MM.1S (cell line): Measurements from ENCODE around the gene GSTM4.

Experiments
- DNase-seq: peaks from one replicate; pipeline ENCODE4 v3.0.0-alpha.2; 2015
- H2AFZ ChIP-seq: fragments of 300-600 bp; sonication (generic); 2 replicates; pipeline ENCODE4 v1.6.0; 2016; ENCODE audit warnings: antibody characterized with exemption, low read length
- H3F3A ChIP-seq: fragments of 300-600 bp; sonication (generic); 2 replicates; pipeline ENCODE4 v1.6.1; 2016; ENCODE audit warnings: mild to moderate bottlenecking, antibody characterized with exemption, low read length, moderate library complexity, mixed read lengths; ENCODE audit not compliant: insufficient read depth
- H3K27ac ChIP-seq: fragments of 300-600 bp; sonication (generic); 2 replicates; pipeline ENCODE4 v1.5.1; 2016; ENCODE audit warnings: mild to moderate bottlenecking, low read length
- H3K27me3 ChIP-seq: fragments of 300-600 bp; sonication (generic); replicated peaks from 2 replicates; pipeline ENCODE4 v1.6.0; 2016; ENCODE audit warnings: low read length; ENCODE audit not compliant: insufficient read depth
- H3K36me3 ChIP-seq: fragments of 300-600 bp; sonication (generic); replicated peaks from 2 replicates; pipeline ENCODE4 v1.6.1; 2016; ENCODE audit warnings: mild to moderate bottlenecking, low read length, mixed read lengths; ENCODE audit not compliant: insufficient read depth
- H3K4me1 ChIP-seq: fragments of 300-600 bp; sonication (generic); 2 replicates; pipeline ENCODE4 v1.6.1; 2016; ENCODE audit warnings: low read length, mixed read lengths
- H3K4me2 ChIP-seq: fragments of 300-600 bp; sonication (generic); 2 replicates; pipeline ENCODE4 v1.6.0; 2016; ENCODE audit warnings: low read depth, low read length
- H3K4me3 ChIP-seq: fragments of 300-600 bp; sonication (generic); 2 replicates; pipeline ENCODE4 v1.5.1; 2016; ENCODE audit warnings: low read length, mixed read lengths
- H3K79me2 ChIP-seq: fragments of 300-600 bp; sonication (generic); 2 replicates; pipeline ENCODE4 v1.6.1; 2016; ENCODE audit warnings: mixed run types, low read length, mixed read lengths
- H3K9ac ChIP-seq: fragments of 300-600 bp; sonication (generic); 2 replicates; pipeline ENCODE4 v1.6.1; 2016; ENCODE audit warnings: low read length, mixed read lengths
- H3K9me2 ChIP-seq: fragments of 300-600 bp; sonication (generic); replicated peaks from 2 replicates; pipeline ENCODE4 v1.6.1; 2016; ENCODE audit warnings: mild to moderate bottlenecking, low read length, mixed read lengths; ENCODE audit not compliant: insufficient read depth
- H3K9me3 ChIP-seq: fragments of 300-600 bp; sonication (generic); replicated peaks from 2 replicates; pipeline ENCODE4 v1.6.1; 2016; ENCODE audit warnings: mild to moderate bottlenecking, low read length, mixed read lengths; ENCODE audit not compliant: insufficient read depth
- H4K20me1 ChIP-seq: fragments of 300-600 bp; sonication (generic); 2 replicates; pipeline ENCODE4 v1.6.1; 2016; ENCODE audit warnings: mild to moderate bottlenecking, low read length, moderate library complexity, mixed read lengths; ENCODE audit not compliant: insufficient read depth
- CTCF ChIP-seq: fragments of 300-600 bp; sonication (generic); IDR thresholded peaks from 2 replicates; pipeline ENCODE4 v1.5.1; 2016; ENCODE audit warnings: antibody characterized with exemption, low read length, mixed read lengths
- EZH2 ChIP-seq: fragments of 300-600 bp; sonication (generic); optimal IDR thresholded peaks from 2 replicates; pipeline ENCODE3; 2017; ENCODE audit warnings: low read depth, mild to moderate bottlenecking, antibody characterized with exemption, low read length, mixed read lengths
- EZH2phosphoT487 ChIP-seq: fragments of 300-600 bp; sonication (generic); IDR thresholded peaks from 2 replicates; pipeline ENCODE4 v1.6.1; 2018; ENCODE audit warnings: antibody characterized with exemption, low read length

GSTM4 gene

GRCh38 chr1:109657395-109657794, 1.5 kb downstream of the GSTM4 start:
- Histone ChIP-seq H3K9ac (no peak overlapping the region), H4K20me1 (no peaks in the 10 kb centered on the region), H3K36me3 (no peaks in the 10 kb centered on the region), H2AFZ (no peak overlapping the region), H3K9me3 (no peaks in the 10 kb centered on the region), H3K79me2 (no peaks in the 10 kb centered on the region), H3K9me2 (no peaks in the 10 kb centered on the region), H3K4me2 (no peak overlapping the region), H3K4me3 (no peak overlapping the region), H3F3A (no peaks in the 10 kb centered on the region), H3K27ac (no peak overlapping the region), H3K4me1 (no peaks in the 10 kb centered on the region), H3K27me3 (no peaks in the 10 kb centered on the region)
- TF ChIP-seq CTCF (no peak), EZH2 (no peak), EZH2phosphoT487 (no peak)
- DNase-seq = no peak

- H3K4me1 ChIP-seq = no peaks in the 10 kb centered on the region
- H3K27ac ChIP-seq = no peak overlapping the region
- H2AFZ ChIP-seq = no peak overlapping the region
- no peaks in the 10 kb centered on the region for H3K9me3 ChIP-seq
- no peak overlapping the region for H3K9ac ChIP-seq
- H3K27me3 ChIP-seq = no peaks in the 10 kb centered on the region
- no peaks in the 10 kb centered on the region for H3K79me2 ChIP-seq
- no peak for TF ChIP-seq EZH2phosphoT487
- no peak for TF ChIP-seq EZH2
- no peak for TF ChIP-seq CTCF
- H4K20me1 ChIP-seq = no peaks in the 10 kb centered on the region
- no peak for DNase-seq
- no peak overlapping the region for H3K4me3 ChIP-seq
- H3F3A ChIP-seq = no peaks in the 10 kb centered on the region
- no peaks in the 10 kb centered on the region for H3K36me3 ChIP-seq
- no peaks in the 10 kb centered on the region for H3K9me2 ChIP-seq
- H3K4me2 ChIP-seq = no peak overlapping the region
Measured at GRCh38 chr1:109657970-109658369, 2.1 kb downstream of the GSTM4 start.

GRCh38 chr1:109658533-109659042, 2.7 kb downstream of the GSTM4 start:
- H3F3A ChIP-seq = no peaks in the 10 kb centered on the region
- no peak overlapping the region for H2AFZ ChIP-seq
- no peaks in the 10 kb centered on the region for H3K36me3 ChIP-seq
- DNase-seq = no peak
- no peak overlapping the region for H3K9ac ChIP-seq
- no peaks in the 10 kb centered on the region for H4K20me1 ChIP-seq
- H3K9me2 ChIP-seq = no peaks in the 10 kb centered on the region
- no peaks in the 10 kb centered on the region for H3K79me2 ChIP-seq
- no peak overlapping the region for H3K4me2 ChIP-seq
- no peaks in the 10 kb centered on the region for H3K9me3 ChIP-seq
- no peak overlapping the region for H3K27ac ChIP-seq
- no peak overlapping the region for H3K4me3 ChIP-seq
- H3K4me1 ChIP-seq = no peaks in the 10 kb centered on the region
- TF ChIP-seq CTCF = no peak
- H3K27me3 ChIP-seq = no peaks in the 10 kb centered on the region
